PFSK-1 (cell line): Measurements from ENCODE around the gene RTEL1.

Experiments
- FOXP2 ChIP-seq: optimal IDR thresholded peaks from 2 replicates; pipeline ENCODE3; 2011; ENCODE audit warnings: borderline replicate concordance, control low read depth, inconsistent platforms; ENCODE audit not compliant: insufficient read depth; ENCODE audit errors: extremely low read length, extremely low read depth
- POLR2AphosphoS5 ChIP-seq: IDR thresholded peaks from 2 replicates; pipeline ENCODE4 v1.6.1; 2012; ENCODE audit warnings: low read depth, mild to moderate bottlenecking, control low read depth, low read length, moderate library complexity
- SIN3A ChIP-seq: IDR thresholded peaks from 2 replicates; pipeline ENCODE4 v1.6.1; 2012; ENCODE audit warnings: mild to moderate bottlenecking, low read length, moderate library complexity, borderline replicate concordance; ENCODE audit not compliant: insufficient read depth
- TAF1 ChIP-seq: IDR thresholded peaks from 2 replicates; pipeline ENCODE4 v1.6.1; 2012; ENCODE audit warnings: low read length, control low read depth, borderline replicate concordance; ENCODE audit not compliant: insufficient read depth
- TF ChIP-seq, protein P1 (sequence below), 2 experiments: IDR thresholded peaks; 2 replicates each; pipeline versions ENCODE4 v1.6.1 to v1.8.0; 2011 to 2012; ENCODE audit warnings: low read depth in 2 of 2, low read length in 2 of 2, control low read depth in 1 of 2, inconsistent platforms in 1 of 2, mild to moderate bottlenecking in 1 of 2, moderate library complexity in 1 of 2; ENCODE audit not compliant: insufficient read depth in 1 of 2

The RTEL1 gene

DNA sequence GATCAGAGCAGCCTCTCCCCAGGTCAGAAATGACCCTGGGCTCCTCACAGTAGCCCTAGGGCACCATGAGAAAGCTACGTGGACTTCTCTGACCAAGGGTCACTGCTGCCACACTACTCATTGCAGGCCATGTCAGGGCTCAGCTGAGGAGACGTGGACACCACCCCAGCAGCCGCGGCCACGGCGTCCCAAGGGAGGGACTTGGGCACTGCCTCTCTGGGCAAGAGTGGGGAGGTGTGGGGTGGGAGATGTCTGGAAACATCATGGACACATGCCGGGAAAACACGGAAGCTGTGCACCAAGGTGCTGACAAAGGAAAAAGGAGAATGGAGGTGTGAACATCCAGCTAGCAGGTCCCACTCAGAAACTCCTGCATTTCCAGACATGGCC is 40.2 kb upstream of the RTEL1 start:
- no peak for TF ChIP-seq FOXP2
- TF ChIP-seq SIN3A: no peak
- no peak for TF ChIP-seq TAF1
- TF ChIP-seq, protein P1, sequence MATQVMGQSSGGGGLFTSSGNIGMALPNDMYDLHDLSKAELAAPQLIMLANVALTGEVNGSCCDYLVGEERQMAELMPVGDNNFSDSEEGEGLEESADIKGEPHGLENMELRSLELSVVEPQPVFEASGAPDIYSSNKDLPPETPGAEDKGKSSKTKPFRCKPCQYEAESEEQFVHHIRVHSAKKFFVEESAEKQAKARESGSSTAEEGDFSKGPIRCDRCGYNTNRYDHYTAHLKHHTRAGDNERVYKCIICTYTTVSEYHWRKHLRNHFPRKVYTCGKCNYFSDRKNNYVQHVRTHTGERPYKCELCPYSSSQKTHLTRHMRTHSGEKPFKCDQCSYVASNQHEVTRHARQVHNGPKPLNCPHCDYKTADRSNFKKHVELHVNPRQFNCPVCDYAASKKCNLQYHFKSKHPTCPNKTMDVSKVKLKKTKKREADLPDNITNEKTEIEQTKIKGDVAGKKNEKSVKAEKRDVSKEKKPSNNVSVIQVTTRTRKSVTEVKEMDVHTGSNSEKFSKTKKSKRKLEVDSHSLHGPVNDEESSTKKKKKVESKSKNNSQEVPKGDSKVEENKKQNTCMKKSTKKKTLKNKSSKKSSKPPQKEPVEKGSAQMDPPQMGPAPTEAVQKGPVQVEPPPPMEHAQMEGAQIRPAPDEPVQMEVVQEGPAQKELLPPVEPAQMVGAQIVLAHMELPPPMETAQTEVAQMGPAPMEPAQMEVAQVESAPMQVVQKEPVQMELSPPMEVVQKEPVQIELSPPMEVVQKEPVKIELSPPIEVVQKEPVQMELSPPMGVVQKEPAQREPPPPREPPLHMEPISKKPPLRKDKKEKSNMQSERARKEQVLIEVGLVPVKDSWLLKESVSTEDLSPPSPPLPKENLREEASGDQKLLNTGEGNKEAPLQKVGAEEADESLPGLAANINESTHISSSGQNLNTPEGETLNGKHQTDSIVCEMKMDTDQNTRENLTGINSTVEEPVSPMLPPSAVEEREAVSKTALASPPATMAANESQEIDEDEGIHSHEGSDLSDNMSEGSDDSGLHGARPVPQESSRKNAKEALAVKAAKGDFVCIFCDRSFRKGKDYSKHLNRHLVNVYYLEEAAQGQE (IDR thresholded peaks at IDR 0.05; ENCODE audit: insufficient read depth in 1 of 2, low read depth in 2 of 2, low read length in 2 of 2): no peak
- no peak for TF ChIP-seq POLR2AphosphoS5

DNA sequence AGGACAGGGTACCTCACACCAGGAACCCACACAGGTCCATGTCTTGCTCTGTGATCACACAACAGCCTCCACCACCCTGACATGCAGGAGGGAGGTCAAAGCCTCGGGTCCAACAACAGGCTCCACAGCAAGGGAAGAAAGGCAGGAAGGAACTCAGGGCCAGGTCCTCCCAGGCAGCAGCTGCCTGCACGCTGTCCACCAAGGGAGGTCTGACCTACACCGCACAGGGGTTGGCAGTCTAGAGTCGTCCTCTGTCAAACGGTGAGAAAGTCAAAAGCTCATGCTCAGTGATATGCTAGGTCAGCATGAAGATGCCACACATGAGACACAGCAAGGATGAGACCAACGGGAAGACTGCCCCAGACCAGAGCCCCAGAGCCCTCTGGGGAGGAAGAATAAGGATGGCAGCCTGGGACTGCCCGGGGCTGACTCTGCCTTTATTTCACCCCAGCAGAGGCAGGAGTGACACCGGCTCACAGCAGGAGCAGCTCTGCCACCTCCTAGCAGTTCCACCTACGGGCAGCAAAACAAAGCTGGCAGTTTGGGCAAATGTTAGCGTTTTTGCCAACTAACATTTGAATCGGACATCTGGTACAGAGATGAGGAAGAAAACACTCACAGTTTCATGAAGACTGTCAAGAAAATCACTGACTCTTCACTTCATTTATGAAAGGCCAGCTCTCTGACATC is 39.7 kb upstream of the RTEL1 start:
- TF ChIP-seq POLR2AphosphoS5 (no peak), SIN3A (no peak), TAF1 (no peak), FOXP2 (no peak)
- TF ChIP-seq, protein P1 (IDR thresholded peaks at IDR 0.05; ENCODE audit: insufficient read depth in 1 of 2, low read depth in 2 of 2, low read length in 2 of 2): no peak

DNA sequence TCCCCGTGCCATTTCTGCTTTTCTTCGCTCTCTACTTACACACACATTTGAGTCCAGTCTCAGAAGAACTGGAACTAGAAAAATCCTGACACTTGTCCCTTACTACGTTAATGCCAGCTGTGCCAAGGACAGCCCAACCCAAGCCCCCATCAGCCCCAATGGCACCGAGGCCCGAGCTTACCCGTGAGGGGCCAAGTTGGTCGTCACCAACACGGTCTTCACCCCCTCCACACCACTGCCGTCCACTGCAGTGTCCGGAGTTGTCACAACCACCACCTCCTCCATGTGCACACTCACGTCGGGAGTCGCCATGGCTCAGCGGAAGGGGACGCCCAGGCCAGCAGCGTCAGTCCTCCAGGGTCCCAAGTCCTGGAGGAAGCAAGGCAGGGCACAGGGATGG is 39.0 kb upstream of the RTEL1 start:
- no peak for TF ChIP-seq SIN3A
- TF ChIP-seq, protein P1 (IDR thresholded peaks at IDR 0.05; ENCODE audit: insufficient read depth in 1 of 2, low read depth in 2 of 2, low read length in 2 of 2): no peak
- TF ChIP-seq POLR2AphosphoS5: no peak
- no peak for TF ChIP-seq FOXP2
- TF ChIP-seq TAF1: no peak

DNA sequence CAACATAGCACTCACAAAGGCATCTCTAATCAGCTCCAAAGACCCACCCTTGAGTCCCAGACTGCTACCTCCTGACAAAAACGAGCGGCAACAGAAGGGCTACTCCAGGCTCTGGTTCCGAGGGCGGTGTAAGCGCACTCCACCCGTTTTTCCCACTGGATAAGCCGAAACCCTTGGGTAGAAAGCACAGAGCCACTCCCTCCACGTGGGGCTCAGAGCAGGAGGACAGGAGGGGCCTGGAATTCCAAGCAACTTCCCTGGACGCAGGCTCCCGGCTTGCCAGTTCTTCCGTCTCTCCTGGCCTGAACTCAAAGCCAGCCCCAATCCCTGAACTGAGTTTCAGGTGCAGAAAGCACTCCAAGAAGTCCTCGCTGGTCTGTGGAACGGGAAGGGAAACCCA is 38.6 kb upstream of the RTEL1 start:
- no peak for TF ChIP-seq FOXP2
- no peak for TF ChIP-seq TAF1
- TF ChIP-seq, protein P1 (IDR thresholded peaks at IDR 0.05; ENCODE audit: insufficient read depth in 1 of 2, low read depth in 2 of 2, low read length in 2 of 2): no peak
- no peak for TF ChIP-seq POLR2AphosphoS5
- no peak for TF ChIP-seq SIN3A

DNA sequence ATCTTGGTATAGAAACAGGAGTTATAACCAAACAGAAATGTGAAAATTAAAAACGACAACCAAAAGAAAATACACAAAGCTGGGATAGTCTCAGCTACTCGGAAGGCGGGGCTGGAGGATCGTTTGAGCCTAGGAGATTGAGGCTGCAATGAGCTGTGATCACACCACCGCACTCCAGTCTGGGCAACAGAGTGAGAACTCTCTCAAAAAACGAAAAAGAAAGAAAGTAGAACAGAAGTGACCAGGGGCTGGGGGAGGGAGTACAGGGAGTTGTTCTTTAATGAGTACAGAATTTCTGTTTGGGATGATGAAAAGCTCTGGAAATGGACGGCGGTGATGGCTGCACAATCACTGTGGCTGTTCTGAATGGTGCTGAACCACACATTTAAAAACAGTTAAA is 37.1 kb upstream of the RTEL1 start:
- TF ChIP-seq TAF1: no peak
- no peak for TF ChIP-seq SIN3A
- no peak for TF ChIP-seq FOXP2
- TF ChIP-seq, protein P1 (IDR thresholded peaks at IDR 0.05; ENCODE audit: insufficient read depth in 1 of 2, low read depth in 2 of 2, low read length in 2 of 2): no peak
- no peak for TF ChIP-seq POLR2AphosphoS5
